ENCODE measurements around the gene TMEM87A. TPM values are rescaled to one million over a fixed set of nuclear protein-coding genes. Genes with fewer than 3 reads are reported as not detected.

TMEM87A gene
- total and polyA plus RNA-seq, 2 donors (not counting 1 experiment from before 2014, with no cell fraction given): 44.8 to 61.8 TPM

- TF ChIP-seq EZH2 (IDR thresholded peaks at IDR 0.05; ENCODE audit: low read length, missing control alignments) (no peak), CTCF (conservative IDR thresholded peaks at IDR 0.05 in 1 of 2, IDR thresholded peaks at IDR 0.05 in 1 of 2; ENCODE audit: low read depth in 1 of 2, low read length in 2 of 2) (no peak)
- Histone ChIP-seq H3K27me3 (ENCODE audit: control insufficient read depth, insufficient read depth, low read length) (no peaks in the 10 kb centered on the region), H3K4me3 (replicated peaks in 1 of 4; ENCODE audit: control extremely low read depth in 1 of 4, insufficient read depth in 1 of 4, low read depth in 3 of 4, low read length in 4 of 4) (no peak overlapping the region), H3K36me3 (ENCODE audit: control insufficient read depth, insufficient read depth, low read length) (no peaks in the 10 kb centered on the region), H4K20me1 (ENCODE audit: control insufficient read depth, extremely low read depth, insufficient read depth, low read length) (no peaks in the 10 kb centered on the region), H3K4me1 (ENCODE audit: control insufficient read depth, extremely low read depth, insufficient read depth, low read length) (peaks cover 7% of the 10 kb centered on the region), H3K79me2 (ENCODE audit: control insufficient read depth, insufficient read depth, low read length) (no peaks in the 10 kb centered on the region), H3K9me3 (ENCODE audit: control insufficient read depth, insufficient read depth, low read depth, low read length) (no peaks in the 10 kb centered on the region), H2AFZ (ENCODE audit: low read length) (no peak overlapping the region), H3K9ac (ENCODE audit: insufficient read depth, low read length) (no peak overlapping the region), H3K27ac (ENCODE audit: insufficient read depth, low read length) (no peak overlapping the region), H3K4me2 (ENCODE audit: extremely low read depth, insufficient read depth, low read length) (no peak overlapping the region)
- no peak for DNase-seq (ENCODE audit: low read depth in 2 of 2)
Measured at GRCh38 chr15:42287931-42288330, 14.7 kb upstream of the TMEM87A start.

DNA sequence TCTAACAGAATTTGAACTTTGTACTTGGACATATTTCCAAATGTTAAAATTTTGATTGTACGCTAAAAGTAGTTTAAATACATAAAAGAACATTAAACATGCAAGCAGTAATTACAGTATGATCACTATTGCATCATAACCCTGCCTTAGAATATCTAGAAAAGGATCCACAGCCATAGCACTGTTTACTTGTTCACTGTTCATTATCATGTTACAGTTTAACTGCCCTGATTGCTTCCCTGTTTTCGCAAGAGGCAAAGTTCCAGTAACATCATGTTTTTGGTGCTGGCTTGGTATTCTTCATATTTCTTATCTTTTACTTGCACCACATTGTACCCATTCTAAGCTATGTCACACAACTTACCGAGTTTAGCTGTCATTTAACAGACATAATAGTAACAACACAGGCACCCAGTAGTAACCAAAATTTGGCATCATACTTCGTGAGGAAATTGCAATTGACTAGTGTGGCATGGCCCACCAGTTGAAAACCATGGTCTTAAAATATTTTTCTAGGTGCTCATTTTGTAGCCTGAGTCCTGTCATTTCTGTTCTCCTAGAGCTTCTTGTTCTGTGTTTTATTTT is 13.3 kb upstream of the TMEM87A start:
- Histone ChIP-seq H3K27ac (ENCODE audit: insufficient read depth, low read length) (no peak overlapping the region), H3K27me3 (ENCODE audit: control insufficient read depth, insufficient read depth, low read length) (no peaks in the 10 kb centered on the region), H3K36me3 (ENCODE audit: control insufficient read depth, insufficient read depth, low read length) (no peaks in the 10 kb centered on the region), H3K4me1 (ENCODE audit: control insufficient read depth, extremely low read depth, insufficient read depth, low read length) (peaks cover 7% of the 10 kb centered on the region), H4K20me1 (ENCODE audit: control insufficient read depth, extremely low read depth, insufficient read depth, low read length) (no peaks in the 10 kb centered on the region), H3K9ac (ENCODE audit: insufficient read depth, low read length) (no peak overlapping the region), H3K4me2 (ENCODE audit: extremely low read depth, insufficient read depth, low read length) (no peak overlapping the region), H3K9me3 (ENCODE audit: control insufficient read depth, insufficient read depth, low read depth, low read length) (no peaks in the 10 kb centered on the region), H2AFZ (ENCODE audit: low read length) (no peak overlapping the region), H3K79me2 (ENCODE audit: control insufficient read depth, insufficient read depth, low read length) (no peaks in the 10 kb centered on the region), H3K4me3 (replicated peaks in 1 of 4; ENCODE audit: control extremely low read depth in 1 of 4, insufficient read depth in 1 of 4, low read depth in 3 of 4, low read length in 4 of 4) (no peak overlapping the region)
- DNase-seq (ENCODE audit: low read depth in 2 of 2): peak in 1 of 2 donors; percentile 75
- TF ChIP-seq CTCF (conservative IDR thresholded peaks at IDR 0.05 in 1 of 2, IDR thresholded peaks at IDR 0.05 in 1 of 2; ENCODE audit: low read depth in 1 of 2, low read length in 2 of 2) (no peak), EZH2 (IDR thresholded peaks at IDR 0.05; ENCODE audit: low read length, missing control alignments) (no peak)

DNA sequence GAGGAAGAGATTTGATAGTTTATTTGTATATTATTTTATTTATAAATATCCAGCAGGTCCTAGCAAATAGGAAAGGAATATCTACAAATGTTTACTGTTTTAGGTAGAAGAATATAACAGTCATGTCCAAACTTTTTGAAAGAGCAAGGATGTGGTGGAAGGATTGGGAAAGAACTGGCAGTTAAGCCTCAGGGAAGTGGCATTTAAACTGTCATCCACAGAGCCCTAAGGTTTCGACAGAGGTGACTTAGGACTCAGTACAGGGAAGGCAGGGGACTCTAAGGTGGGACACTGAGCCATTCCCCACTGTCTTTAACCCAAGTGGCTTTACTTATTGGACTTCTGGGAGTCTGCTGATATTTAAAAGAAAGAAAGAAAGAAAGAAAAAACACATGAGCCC is 11.8 kb upstream of the TMEM87A start:
- H3K27ac ChIP-seq (ENCODE audit: insufficient read depth, low read length): no peak overlapping the region
- no peak overlapping the region for H2AFZ ChIP-seq (ENCODE audit: low read length)
- no peak for DNase-seq (ENCODE audit: low read depth in 2 of 2)
- H3K27me3 ChIP-seq (ENCODE audit: control insufficient read depth, insufficient read depth, low read length): no peaks in the 10 kb centered on the region
- H3K9me3 ChIP-seq (ENCODE audit: control insufficient read depth, insufficient read depth, low read depth, low read length): no peaks in the 10 kb centered on the region
- peaks cover 4% of the 10 kb centered on the region for H3K36me3 ChIP-seq (ENCODE audit: control insufficient read depth, insufficient read depth, low read length)
- H3K79me2 ChIP-seq (ENCODE audit: control insufficient read depth, insufficient read depth, low read length): no peaks in the 10 kb centered on the region
- TF ChIP-seq CTCF (conservative IDR thresholded peaks at IDR 0.05 in 1 of 2, IDR thresholded peaks at IDR 0.05 in 1 of 2; ENCODE audit: low read depth in 1 of 2, low read length in 2 of 2): no peak
- no peak for TF ChIP-seq EZH2 (IDR thresholded peaks at IDR 0.05; ENCODE audit: low read length, missing control alignments)
- no peak overlapping the region for H3K4me3 ChIP-seq (replicated peaks in 1 of 4; ENCODE audit: control extremely low read depth in 1 of 4, insufficient read depth in 1 of 4, low read depth in 3 of 4, low read length in 4 of 4)
- H3K4me2 ChIP-seq (ENCODE audit: extremely low read depth, insufficient read depth, low read length): no peak overlapping the region
- peaks cover 7% of the 10 kb centered on the region for H3K4me1 ChIP-seq (ENCODE audit: control insufficient read depth, extremely low read depth, insufficient read depth, low read length)
- H3K9ac ChIP-seq (ENCODE audit: insufficient read depth, low read length): no peak overlapping the region
- no peaks in the 10 kb centered on the region for H4K20me1 ChIP-seq (ENCODE audit: control insufficient read depth, extremely low read depth, insufficient read depth, low read length)
